ENCODE measurements around the gene ADGRF3. TPM values are rescaled to one million over a fixed set of nuclear protein-coding genes. Genes with fewer than 3 reads are reported as not detected.

Gene ADGRF3
- total RNA-seq, 1 experiment from 2014 or later, result not detected

GRCh38 chr2:26295511-26295910, 51.1 kb downstream of the ADGRF3 start:
- H3K27me3 ChIP-seq (ENCODE audit: control insufficient read depth, insufficient read depth, low read length), result no peaks in the 10 kb centered on the region
- H3K27ac ChIP-seq (ENCODE audit: low read length), result no peak overlapping the region
- POLR2A ChIA-PET, result no interaction called here
- no peaks in the 10 kb centered on the region for H3K9me3 ChIP-seq (ENCODE audit: control insufficient read depth, insufficient read depth, low read depth, low read length)
- intact Hi-C loops (cut with micrococcal nuclease; ENCODE audit: unreplicated experiment) (no loop called here), in situ Hi-C loops (cut with HindIII; ENCODE audit: low pct_unique_long_range_greater_than_20kb, low sequenced_read_pairs) (no loop called here)
- no TSS peak for BruUV-seq (replicated peaks)
- CTCF ChIA-PET, result no interaction called here
- ATAC-seq (no peak), DNase-seq (ENCODE audit: low read depth, low spot score) (no peak)
- H3K4me3 ChIP-seq (ENCODE audit: low read depth in 2 of 2, low read length in 2 of 2), result no peak overlapping the region
- H3K4me1 ChIP-seq (ENCODE audit: control insufficient read depth, insufficient read depth, low read length), result peaks cover 5% of the 10 kb centered on the region
- H3K36me3 ChIP-seq (ENCODE audit: control insufficient read depth, insufficient read depth, low read length), result no peaks in the 10 kb centered on the region
- TF ChIP-seq POLR2AphosphoS5 (IDR thresholded peaks at IDR 0.05; ENCODE audit: low read depth, low read length), result no peak
- TF ChIP-seq, protein P1, sequence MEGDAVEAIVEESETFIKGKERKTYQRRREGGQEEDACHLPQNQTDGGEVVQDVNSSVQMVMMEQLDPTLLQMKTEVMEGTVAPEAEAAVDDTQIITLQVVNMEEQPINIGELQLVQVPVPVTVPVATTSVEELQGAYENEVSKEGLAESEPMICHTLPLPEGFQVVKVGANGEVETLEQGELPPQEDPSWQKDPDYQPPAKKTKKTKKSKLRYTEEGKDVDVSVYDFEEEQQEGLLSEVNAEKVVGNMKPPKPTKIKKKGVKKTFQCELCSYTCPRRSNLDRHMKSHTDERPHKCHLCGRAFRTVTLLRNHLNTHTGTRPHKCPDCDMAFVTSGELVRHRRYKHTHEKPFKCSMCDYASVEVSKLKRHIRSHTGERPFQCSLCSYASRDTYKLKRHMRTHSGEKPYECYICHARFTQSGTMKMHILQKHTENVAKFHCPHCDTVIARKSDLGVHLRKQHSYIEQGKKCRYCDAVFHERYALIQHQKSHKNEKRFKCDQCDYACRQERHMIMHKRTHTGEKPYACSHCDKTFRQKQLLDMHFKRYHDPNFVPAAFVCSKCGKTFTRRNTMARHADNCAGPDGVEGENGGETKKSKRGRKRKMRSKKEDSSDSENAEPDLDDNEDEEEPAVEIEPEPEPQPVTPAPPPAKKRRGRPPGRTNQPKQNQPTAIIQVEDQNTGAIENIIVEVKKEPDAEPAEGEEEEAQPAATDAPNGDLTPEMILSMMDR (IDR thresholded peaks at IDR 0.05), result no peak
- TF ChIP-seq REST (IDR thresholded peaks at IDR 0.05; ENCODE audit: insufficient read depth in 1 of 2, low read depth in 2 of 2, low read length in 1 of 2), result no peak
- no peak for TF ChIP-seq SIN3A (IDR thresholded peaks at IDR 0.05; ENCODE audit: borderline replicate concordance, insufficient read depth, low read depth, low read length)

DNA sequence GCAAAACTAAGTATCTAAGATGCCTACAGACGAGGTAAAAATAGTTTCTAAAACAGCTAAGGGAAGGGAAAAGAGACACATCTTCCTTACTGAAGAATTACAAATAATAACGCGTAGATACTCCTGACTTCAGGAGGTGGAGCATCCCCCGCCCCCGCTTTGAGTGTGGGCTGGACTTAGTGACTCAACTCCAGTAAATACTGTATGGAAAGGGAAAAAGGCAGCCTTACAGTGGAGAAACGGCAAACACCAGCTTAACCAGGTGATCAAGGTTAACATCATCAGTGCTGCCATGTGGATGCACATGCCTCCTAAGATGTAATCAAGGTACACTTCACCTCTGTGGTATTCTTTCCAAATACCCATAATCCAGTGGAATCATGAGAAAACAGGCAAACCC, 53.9 kb downstream of the ADGRF3 start:
- Histone ChIP-seq H3K36me3 (ENCODE audit: control insufficient read depth, insufficient read depth, low read length) (no peaks in the 10 kb centered on the region), H3K27me3 (ENCODE audit: control insufficient read depth, insufficient read depth, low read length) (no peaks in the 10 kb centered on the region), H3K4me3 (ENCODE audit: low read depth in 2 of 2, low read length in 2 of 2) (no peak overlapping the region), H3K9me3 (ENCODE audit: control insufficient read depth, insufficient read depth, low read depth, low read length) (no peaks in the 10 kb centered on the region), H3K4me1 (ENCODE audit: control insufficient read depth, insufficient read depth, low read length) (no peaks in the 10 kb centered on the region), H3K27ac (ENCODE audit: low read length) (no peak overlapping the region)
- CTCF ChIA-PET, result interaction anchor here (0.6 kb wide), 1 partner anchor 92 kb away, joined by 3 read pairs; no protein-coding TSS in a partner anchor
- intact Hi-C loops (cut with micrococcal nuclease; ENCODE audit: unreplicated experiment) (no loop called here), in situ Hi-C loops (cut with HindIII; ENCODE audit: low pct_unique_long_range_greater_than_20kb, low sequenced_read_pairs) (no loop called here)
- TF ChIP-seq REST (IDR thresholded peaks at IDR 0.05; ENCODE audit: insufficient read depth in 1 of 2, low read depth in 2 of 2, low read length in 1 of 2) (no peak), SIN3A (IDR thresholded peaks at IDR 0.05; ENCODE audit: borderline replicate concordance, insufficient read depth, low read depth, low read length) (no peak), TCF7L2 (IDR thresholded peaks at IDR 0.05; ENCODE audit: low read depth, low read length) (no peak), POLR2AphosphoS5 (IDR thresholded peaks at IDR 0.05; ENCODE audit: low read depth, low read length) (no peak)
- TF ChIP-seq, protein P1 (IDR thresholded peaks at IDR 0.05), result no peak
- ATAC-seq (no peak), DNase-seq (ENCODE audit: low read depth, low spot score) (no peak)
- BruUV-seq (replicated peaks), result no TSS peak
- POLR2A ChIA-PET, result no interaction called here
